NCI-H345 (cell line): Measurements from ENCODE around the gene YWHAB.

Experiments used
- DNase-seq: peaks from one replicate; lab custom pipeline; 2025; lab: John Stamatoyannopoulos, UW

The YWHAB gene

DNA sequence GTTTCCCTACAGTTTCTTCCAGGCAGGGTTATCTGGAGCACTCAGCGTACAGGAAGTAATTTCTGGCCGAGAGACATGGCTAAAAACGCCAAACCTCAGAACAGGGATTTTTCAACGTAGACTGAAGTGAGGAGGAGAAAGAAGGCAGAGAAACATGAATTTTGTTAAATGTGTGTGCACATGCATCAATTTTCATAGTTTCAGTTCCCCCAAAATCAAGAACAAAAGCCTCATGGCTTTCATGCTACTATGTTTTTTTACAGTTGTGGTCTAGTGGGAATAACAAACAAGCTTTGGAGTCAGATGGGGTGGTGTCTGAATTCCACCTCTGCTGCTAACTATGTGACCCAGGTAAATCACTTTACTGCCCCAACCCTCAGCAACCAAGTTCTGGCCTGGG lies 69.8 kb downstream of the YWHAB start:
- DNase-seq = no peak

DNA sequence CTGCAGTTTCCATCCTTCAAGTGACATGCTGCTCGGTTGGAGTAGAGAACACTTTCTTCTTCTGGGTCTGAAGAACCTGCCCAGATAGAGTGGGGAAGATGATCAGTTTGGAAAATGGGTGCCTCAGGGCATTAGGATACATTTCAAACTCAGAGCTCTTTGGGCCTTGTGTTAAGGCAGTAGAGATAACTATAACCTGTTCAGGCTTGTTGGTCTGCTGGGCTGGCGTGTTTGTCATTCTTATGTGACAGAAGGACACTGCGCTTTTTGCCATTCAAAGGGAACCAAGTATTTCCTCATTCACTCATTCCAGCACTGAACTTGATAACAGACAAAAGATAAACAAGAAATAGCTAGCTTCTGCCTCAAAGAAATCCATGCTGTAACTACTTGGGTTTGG lies 70.9 kb downstream of the YWHAB start:
- no peak for DNase-seq
